ENCODE data around the gene KIF16B. TPM values are rescaled to one million over a fixed set of nuclear protein-coding genes. Genes with fewer than 3 reads are reported as not detected.

KIF16B gene
- total and polyA plus RNA-seq, 10 of the 15 experiments (the other 5 are each of a cell fraction or from before 2014, with no cell fraction given), result 0.21 to 5.2 (median 3.0) TPM

- TF ChIP-seq, protein P1, sequence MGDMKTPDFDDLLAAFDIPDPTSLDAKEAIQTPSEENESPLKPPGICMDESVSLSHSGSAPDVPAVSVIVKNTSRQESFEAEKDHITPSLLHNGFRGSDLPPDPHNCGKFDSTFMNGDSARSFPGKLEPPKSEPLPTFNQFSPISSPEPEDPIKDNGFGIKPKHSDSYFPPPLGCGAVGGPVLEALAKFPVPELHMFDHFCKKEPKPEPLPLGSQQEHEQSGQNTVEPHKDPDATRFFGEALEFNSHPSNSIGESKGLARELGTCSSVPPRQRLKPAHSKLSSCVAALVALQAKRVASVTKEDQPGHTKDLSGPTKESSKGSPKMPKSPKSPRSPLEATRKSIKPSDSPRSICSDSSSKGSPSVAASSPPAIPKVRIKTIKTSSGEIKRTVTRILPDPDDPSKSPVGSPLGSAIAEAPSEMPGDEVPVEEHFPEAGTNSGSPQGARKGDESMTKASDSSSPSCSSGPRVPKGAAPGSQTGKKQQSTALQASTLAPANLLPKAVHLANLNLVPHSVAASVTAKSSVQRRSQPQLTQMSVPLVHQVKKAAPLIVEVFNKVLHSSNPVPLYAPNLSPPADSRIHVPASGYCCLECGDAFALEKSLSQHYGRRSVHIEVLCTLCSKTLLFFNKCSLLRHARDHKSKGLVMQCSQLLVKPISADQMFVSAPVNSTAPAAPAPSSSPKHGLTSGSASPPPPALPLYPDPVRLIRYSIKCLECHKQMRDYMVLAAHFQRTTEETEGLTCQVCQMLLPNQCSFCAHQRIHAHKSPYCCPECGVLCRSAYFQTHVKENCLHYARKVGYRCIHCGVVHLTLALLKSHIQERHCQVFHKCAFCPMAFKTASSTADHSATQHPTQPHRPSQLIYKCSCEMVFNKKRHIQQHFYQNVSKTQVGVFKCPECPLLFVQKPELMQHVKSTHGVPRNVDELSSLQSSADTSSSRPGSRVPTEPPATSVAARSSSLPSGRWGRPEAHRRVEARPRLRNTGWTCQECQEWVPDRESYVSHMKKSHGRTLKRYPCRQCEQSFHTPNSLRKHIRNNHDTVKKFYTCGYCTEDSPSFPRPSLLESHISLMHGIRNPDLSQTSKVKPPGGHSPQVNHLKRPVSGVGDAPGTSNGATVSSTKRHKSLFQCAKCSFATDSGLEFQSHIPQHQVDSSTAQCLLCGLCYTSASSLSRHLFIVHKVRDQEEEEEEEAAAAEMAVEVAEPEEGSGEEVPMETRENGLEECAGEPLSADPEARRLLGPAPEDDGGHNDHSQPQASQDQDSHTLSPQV (IDR thresholded peaks at IDR 0.05), result no peak
- TF ChIP-seq ZNF687 (IDR thresholded peaks at IDR 0.05) (no peak), ZNF217 (IDR thresholded peaks at IDR 0.05) (no peak), E2F8 (IDR thresholded peaks at IDR 0.05; ENCODE audit: low read depth, partially characterized antibody) (no peak), IKZF1 (conservative IDR thresholded peaks at IDR 0.05) (no peak), PML (IDR thresholded peaks at IDR 0.05; ENCODE audit: low read length) (no peak), FOXM1 (IDR thresholded peaks at IDR 0.05; ENCODE audit: low read depth, low read length) (no peak), BMI1 (IDR thresholded peaks at IDR 0.05; ENCODE audit: borderline replicate concordance) (no peak), HDAC2 (IDR thresholded peaks at IDR 0.05) (no peak), SIX5 (IDR thresholded peaks at IDR 0.05; ENCODE audit: low read depth, low read length, severe bottlenecking) (no peak)
Measured at GRCh38 chr20:16451001-16451400, 122.2 kb downstream of the KIF16B start (continued).

All from GM12878 (cell line).